Measurements from ENCODE around the gene FRMPD1.

The FRMPD1 gene

GRCh38 chr9:37609735-37610397 lies 40.9 kb upstream of the FRMPD1 start:
- no peaks in the 10 kb centered on the region for H4K20me1 ChIP-seq (ENCODE audit: insufficient read depth)
- H3K27me3 ChIP-seq (ENCODE audit: insufficient read depth, low read depth): no peaks in the 10 kb centered on the region
- no peak overlapping the region for H3K4me3 ChIP-seq (IDR thresholded peaks at IDR 0.05; ENCODE audit: insufficient read depth, low read depth, low read length)
- no peak overlapping the region for H3K27ac ChIP-seq
- no peaks in the 10 kb centered on the region for H3K4me1 ChIP-seq (ENCODE audit: low read depth, poor library complexity, severe bottlenecking)
- H2AFZ ChIP-seq (ENCODE audit: low read depth): no peak overlapping the region
- no peak overlapping the region for H3K9ac ChIP-seq
- H3K4me2 ChIP-seq: no peak overlapping the region
- no peaks in the 10 kb centered on the region for H3K36me3 ChIP-seq (ENCODE audit: insufficient read depth)
- no peak for TF ChIP-seq CTCF (conservative IDR thresholded peaks at IDR 0.05; ENCODE audit: low read depth, low read length)
- no peaks in the 10 kb centered on the region for H3K79me2 ChIP-seq (ENCODE audit: insufficient read depth, low read depth)

DNA sequence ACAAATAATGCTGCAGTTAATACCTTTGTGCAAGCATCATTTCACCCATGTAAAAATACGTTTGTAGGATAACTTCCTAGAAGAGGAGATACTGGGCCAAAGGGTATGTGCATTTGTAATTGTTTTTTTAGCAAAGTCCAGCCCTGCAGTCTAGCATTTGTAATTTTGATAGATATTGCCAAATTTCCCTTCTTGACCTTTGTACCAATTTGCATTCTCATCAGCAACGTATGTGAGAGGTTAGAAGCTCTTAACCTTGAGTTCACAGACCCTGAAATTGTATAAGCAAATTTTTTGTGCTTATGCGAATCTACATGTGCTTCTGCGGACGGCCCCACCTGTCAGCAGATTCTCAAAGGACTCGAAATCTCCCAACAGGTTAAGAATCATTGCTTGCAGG lies 39.7 kb upstream of the FRMPD1 start:
- Histone ChIP-seq H3K36me3 (ENCODE audit: insufficient read depth) (no peaks in the 10 kb centered on the region), H3K9ac (no peak overlapping the region), H3K27me3 (ENCODE audit: insufficient read depth, low read depth) (no peaks in the 10 kb centered on the region), H3K79me2 (ENCODE audit: insufficient read depth, low read depth) (no peaks in the 10 kb centered on the region), H2AFZ (ENCODE audit: low read depth) (no peak overlapping the region), H4K20me1 (ENCODE audit: insufficient read depth) (no peaks in the 10 kb centered on the region), H3K4me1 (ENCODE audit: low read depth, poor library complexity, severe bottlenecking) (no peaks in the 10 kb centered on the region), H3K4me3 (IDR thresholded peaks at IDR 0.05; ENCODE audit: insufficient read depth, low read depth, low read length) (no peak overlapping the region), H3K27ac (no peak overlapping the region), H3K4me2 (no peak overlapping the region)
- no peak for TF ChIP-seq CTCF (conservative IDR thresholded peaks at IDR 0.05; ENCODE audit: low read depth, low read length)

GRCh38 chr9:37611961-37612360 lies 38.8 kb upstream of the FRMPD1 start:
- Histone ChIP-seq H2AFZ (ENCODE audit: low read depth) (no peak overlapping the region), H3K9ac (no peak overlapping the region), H3K4me2 (no peak overlapping the region), H3K27ac (no peak overlapping the region), H3K4me1 (ENCODE audit: low read depth, poor library complexity, severe bottlenecking) (no peaks in the 10 kb centered on the region), H3K4me3 (IDR thresholded peaks at IDR 0.05; ENCODE audit: insufficient read depth, low read depth, low read length) (no peak overlapping the region), H3K27me3 (ENCODE audit: insufficient read depth, low read depth) (no peaks in the 10 kb centered on the region), H3K36me3 (ENCODE audit: insufficient read depth) (no peaks in the 10 kb centered on the region), H3K79me2 (ENCODE audit: insufficient read depth, low read depth) (no peaks in the 10 kb centered on the region), H4K20me1 (ENCODE audit: insufficient read depth) (no peaks in the 10 kb centered on the region)
- no peak for TF ChIP-seq CTCF (conservative IDR thresholded peaks at IDR 0.05; ENCODE audit: low read depth, low read length)

DNA sequence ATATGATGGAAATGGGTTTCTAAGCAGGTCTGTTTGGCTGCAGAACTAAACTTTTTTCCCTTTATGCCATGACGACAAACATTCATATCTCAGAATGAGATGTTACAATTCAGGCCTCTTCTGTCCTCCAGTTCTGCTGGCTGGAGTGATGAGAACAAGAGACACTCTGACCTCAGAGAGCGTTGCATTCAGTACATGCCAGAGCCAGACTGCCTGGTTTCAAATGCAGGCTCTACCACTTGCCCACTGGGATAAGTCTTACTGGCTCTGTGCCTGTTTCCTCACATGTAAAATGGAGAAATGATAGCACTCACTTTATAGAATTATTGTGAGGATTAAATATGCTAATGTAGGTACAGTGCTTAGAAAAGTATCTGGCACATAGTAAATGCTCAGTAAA lies 33.6 kb upstream of the FRMPD1 start:
- no peak overlapping the region for H2AFZ ChIP-seq (ENCODE audit: low read depth)
- no peak overlapping the region for H3K9ac ChIP-seq
- H3K4me2 ChIP-seq: no peak overlapping the region
- H3K27me3 ChIP-seq (ENCODE audit: insufficient read depth, low read depth): no peaks in the 10 kb centered on the region
- no peaks in the 10 kb centered on the region for H4K20me1 ChIP-seq (ENCODE audit: insufficient read depth)
- no peaks in the 10 kb centered on the region for H3K4me1 ChIP-seq (ENCODE audit: low read depth, poor library complexity, severe bottlenecking)
- H3K36me3 ChIP-seq (ENCODE audit: insufficient read depth): no peaks in the 10 kb centered on the region
- TF ChIP-seq CTCF (conservative IDR thresholded peaks at IDR 0.05; ENCODE audit: low read depth, low read length): no peak
- no peak overlapping the region for H3K27ac ChIP-seq
- H3K79me2 ChIP-seq (ENCODE audit: insufficient read depth, low read depth): no peaks in the 10 kb centered on the region
- H3K4me3 ChIP-seq (IDR thresholded peaks at IDR 0.05; ENCODE audit: insufficient read depth, low read depth, low read length): no peak overlapping the region

Measured in KMS-11 (cell line).